ENCODE data around the gene LRFN4. TPM values are rescaled to one million over a fixed set of nuclear protein-coding genes. Genes with fewer than 3 reads are reported as not detected.

Gene LRFN4
- total and polyA plus RNA-seq, 2 of the 13 experiments (the other 11 are each of a cell fraction or from before 2014, with no cell fraction given): 1.3 to 6.8 TPM

DNA sequence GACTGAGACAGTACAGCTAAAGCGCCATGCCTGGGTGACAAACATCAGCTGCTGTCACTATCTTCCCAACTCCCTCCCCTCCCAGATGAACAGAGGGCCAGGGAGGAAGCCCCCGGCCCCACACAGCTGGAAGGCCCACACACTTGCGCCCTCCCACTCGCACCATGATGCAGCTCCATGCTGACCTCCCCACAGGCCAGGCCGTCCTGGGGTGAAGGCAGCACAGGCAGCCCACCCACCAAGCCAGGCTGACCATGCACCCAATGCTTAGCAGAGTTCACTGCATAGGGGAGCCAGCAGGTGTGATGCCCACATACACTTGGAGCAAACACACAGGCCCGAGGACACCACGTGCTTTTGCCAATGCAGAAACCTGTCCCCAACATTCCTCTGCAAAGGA, 22.1 kb downstream of the LRFN4 start (continued):
- TF ChIP-seq, protein P1, sequence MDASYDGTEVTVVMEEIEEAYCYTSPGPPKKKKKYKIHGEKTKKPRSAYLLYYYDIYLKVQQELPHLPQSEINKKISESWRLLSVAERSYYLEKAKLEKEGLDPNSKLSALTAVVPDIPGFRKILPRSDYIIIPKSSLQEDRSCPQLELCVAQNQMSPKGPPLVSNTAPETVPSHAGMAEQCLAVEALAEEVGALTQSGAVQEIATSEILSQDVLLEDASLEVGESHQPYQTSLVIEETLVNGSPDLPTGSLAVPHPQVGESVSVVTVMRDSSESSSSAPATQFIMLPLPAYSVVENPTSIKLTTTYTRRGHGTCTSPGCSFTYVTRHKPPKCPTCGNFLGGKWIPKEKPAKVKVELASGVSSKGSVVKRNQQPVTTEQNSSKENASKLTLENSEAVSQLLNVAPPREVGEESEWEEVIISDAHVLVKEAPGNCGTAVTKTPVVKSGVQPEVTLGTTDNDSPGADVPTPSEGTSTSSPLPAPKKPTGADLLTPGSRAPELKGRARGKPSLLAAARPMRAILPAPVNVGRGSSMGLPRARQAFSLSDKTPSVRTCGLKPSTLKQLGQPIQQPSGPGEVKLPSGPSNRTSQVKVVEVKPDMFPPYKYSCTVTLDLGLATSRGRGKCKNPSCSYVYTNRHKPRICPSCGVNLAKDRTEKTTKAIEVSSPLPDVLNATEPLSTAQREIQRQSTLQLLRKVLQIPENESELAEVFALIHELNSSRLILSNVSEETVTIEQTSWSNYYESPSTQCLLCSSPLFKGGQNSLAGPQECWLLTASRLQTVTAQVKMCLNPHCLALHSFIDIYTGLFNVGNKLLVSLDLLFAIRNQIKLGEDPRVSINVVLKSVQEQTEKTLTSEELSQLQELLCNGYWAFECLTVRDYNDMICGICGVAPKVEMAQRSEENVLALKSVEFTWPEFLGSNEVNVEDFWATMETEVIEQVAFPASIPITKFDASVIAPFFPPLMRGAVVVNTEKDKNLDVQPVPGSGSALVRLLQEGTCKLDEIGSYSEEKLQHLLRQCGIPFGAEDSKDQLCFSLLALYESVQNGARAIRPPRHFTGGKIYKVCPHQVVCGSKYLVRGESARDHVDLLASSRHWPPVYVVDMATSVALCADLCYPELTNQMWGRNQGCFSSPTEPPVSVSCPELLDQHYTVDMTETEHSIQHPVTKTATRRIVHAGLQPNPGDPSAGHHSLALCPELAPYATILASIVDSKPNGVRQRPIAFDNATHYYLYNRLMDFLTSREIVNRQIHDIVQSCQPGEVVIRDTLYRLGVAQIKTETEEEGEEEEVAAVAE (CRISPR knock-in tag; IDR thresholded peaks at IDR 0.05; ENCODE audit: borderline replicate concordance): no peak

GRCh38 chr11:66879583-66879982, 22.7 kb downstream of the LRFN4 start:
- FAIRE-seq (no peak), DNase-seq (ENCODE audit: low spot score) (no peak), ATAC-seq (no peak)
- intact Hi-C loops (cut with micrococcal nuclease; ENCODE audit: unreplicated experiment) (no loop called here), in situ Hi-C loops (cut with HindIII; ENCODE audit: extremely low pct_ligation_motif_present, low pct_unique_long_range_greater_than_20kb) (no loop called here)
- CTCF ChIA-PET (ENCODE audit: low intra/inter-chr PET ratio, low total read pairs): no interaction called here
- H3K79me2 ChIP-seq (ENCODE audit: insufficient read depth, low read length): peaks cover 36% of the 10 kb centered on the region
- peaks cover 23% of the 10 kb centered on the region for H4K20me1 ChIP-seq (ENCODE audit: insufficient read depth, low read length)
- H3K4me2 ChIP-seq (ENCODE audit: low read depth, low read length): no peak overlapping the region
- H3K27me3 ChIP-seq (ENCODE audit: control insufficient read depth in 1 of 2, insufficient read depth in 2 of 2, low read length in 2 of 2): no peaks in the 10 kb centered on the region
- WGBS (ENCODE audit: low lambda C conversion rate): 97% methylated on average over 6 of the region's 9 CpGs
- peaks cover 32% of the 10 kb centered on the region for H3K4me1 ChIP-seq (ENCODE audit: insufficient read depth, low read length)
- no peak overlapping the region for H2AFZ ChIP-seq (ENCODE audit: low read length)
- H3K9me3 ChIP-seq (ENCODE audit: low read length): no peaks in the 10 kb centered on the region
- no peak overlapping the region for H3K4me3 ChIP-seq (replicated peaks in 1 of 3; ENCODE audit: insufficient read depth in 1 of 3, low read depth in 2 of 3, low read length in 3 of 3)
- peaks cover 0 to 3% of the 10 kb centered on the region in 2 experiments; a peak in 3 of 5 replicates for H3K36me3 ChIP-seq (replicated peaks in 1 of 2; ENCODE audit: control insufficient read depth in 1 of 2, insufficient read depth in 2 of 2, low read length in 2 of 2)
- H3K9ac ChIP-seq (ENCODE audit: insufficient read depth, low read depth, low read length): no peak overlapping the region
- POLR2A ChIA-PET: no interaction called here
- no TSS peak for BruUV-seq (replicated peaks)
- H3K27ac ChIP-seq (ENCODE audit: extremely low read length, insufficient read depth, low read length): no peak overlapping the region
- 0 out of 2 replicates have a peak, but pooled peaks have one; percentile 44 for TF ChIP-seq ZNF253 (CRISPR knock-in tag; IDR thresholded peaks at IDR 0.05; ENCODE audit: borderline replicate concordance)
- TF ChIP-seq PAF1 (CRISPR knock-in tag; IDR thresholded peaks at IDR 0.05): no peak
- peak; percentile 30 for TF ChIP-seq AGO2 (optimal IDR thresholded peaks at IDR 0.05; ENCODE audit: low read depth, low read length)
- no peak for TF ChIP-seq ZNF816 (CRISPR knock-in tag; IDR thresholded peaks at IDR 0.05; ENCODE audit: borderline replicate concordance)
- TF ChIP-seq DMAP1 (CRISPR knock-in tag; IDR thresholded peaks at IDR 0.05): no peak
- TF ChIP-seq RAD51 (IDR thresholded peaks at IDR 0.05; ENCODE audit: borderline replicate concordance): no peak
- TF ChIP-seq ZNF678 (CRISPR knock-in tag; IDR thresholded peaks at IDR 0.05): no peak
- TF ChIP-seq ARNT2 (CRISPR knock-in tag; IDR thresholded peaks at IDR 0.05; ENCODE audit: low read depth): no peak
- no peak for TF ChIP-seq BRD4 (CRISPR knock-in tag; IDR thresholded peaks at IDR 0.05)
- TF ChIP-seq BORCS8-MEF2B (CRISPR knock-in tag; IDR thresholded peaks at IDR 0.05): no peak
- TF ChIP-seq SPEN (CRISPR knock-in tag; IDR thresholded peaks at IDR 0.05; ENCODE audit: low read depth): no peak
- no peak for TF ChIP-seq DMTF1 (CRISPR knock-in tag; IDR thresholded peaks at IDR 0.05)
